Activated naive CD4-positive, alpha-beta T cell treated with Interleukin-2 at 50 U/mL for 16 hours (primary cell): ENCODE results near the gene TAF3.
"Not testable (repeated sequence)": the region's sequence is repeated elsewhere in the genome, so short reads cannot be mapped to it uniquely, and the experiment has no call there.

Experiments
- DNase-seq: peaks from one replicate; pipeline ENCODE4 v3.0.0-alpha.2; 2020

Gene TAF3

DNA sequence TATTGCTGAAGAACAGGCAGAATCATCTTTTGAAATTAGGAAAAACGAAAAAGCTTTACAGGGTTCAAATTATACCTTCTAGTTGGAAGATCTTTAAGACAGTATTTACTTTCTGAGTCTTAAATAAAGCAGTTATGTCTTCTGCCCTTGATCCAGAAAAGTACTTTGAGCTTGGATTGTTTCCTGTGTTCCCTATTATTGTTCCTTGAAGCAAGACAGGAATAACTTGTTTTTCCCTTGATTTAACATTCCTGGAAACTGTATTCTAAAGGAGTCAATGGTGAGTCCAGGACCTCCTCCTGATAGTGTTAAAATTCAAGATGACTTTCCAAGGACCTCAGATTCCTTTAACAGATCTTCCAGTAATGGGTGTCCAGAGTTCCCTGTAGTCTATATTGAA, 161.9 kb downstream of the TAF3 start:
- DNase-seq: no peak

DNA sequence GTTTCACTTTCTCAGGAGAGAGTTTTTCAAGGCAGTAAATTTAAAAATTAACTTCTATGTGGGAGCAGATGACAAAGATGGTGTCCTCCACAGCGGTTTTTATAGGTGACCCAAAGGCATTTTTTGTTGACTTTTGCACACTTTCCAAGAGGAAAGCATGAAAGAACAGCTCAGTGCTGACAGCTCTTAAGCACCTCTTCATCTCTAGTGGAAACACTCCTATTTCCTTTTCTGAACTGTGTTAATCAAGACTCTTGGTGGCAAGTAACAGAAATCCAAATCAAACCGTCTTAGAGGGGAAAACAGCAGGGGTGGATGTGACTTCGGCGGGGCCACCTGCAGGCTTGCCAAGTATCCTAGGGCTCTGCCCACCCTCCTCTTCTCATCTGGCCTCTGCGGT, 164.4 kb downstream of the TAF3 start:
- DNase-seq: no peak

GRCh38 chr10:7984325-7984724, 166.0 kb downstream of the TAF3 start:
- DNase-seq: no peak

- no peak for DNase-seq
These were observed 166.6 kb downstream of the TAF3 start for GRCh38 chr10:7984896-7985295.

DNA sequence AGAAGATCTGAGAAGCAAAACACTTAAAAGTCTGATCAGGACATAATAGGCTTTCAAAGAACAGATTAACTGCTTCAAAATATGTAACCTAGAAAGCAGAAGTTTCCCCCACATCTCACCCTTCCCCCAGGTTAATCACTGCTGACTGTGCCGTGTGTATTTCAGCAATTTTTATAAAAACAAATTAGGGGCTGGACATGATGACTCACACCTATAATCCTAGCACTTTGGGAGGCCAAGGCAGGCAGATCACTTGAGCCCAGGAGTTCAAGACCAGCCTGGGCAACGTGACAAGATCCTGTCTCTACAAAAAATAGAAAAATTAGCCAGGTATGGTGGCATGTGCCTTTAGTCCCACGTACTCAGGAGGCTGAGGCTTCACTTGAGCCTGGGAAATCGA, 168.5 kb downstream of the TAF3 start:
- no peak for DNase-seq

- no peak for DNase-seq
These were observed 170.7 kb downstream of the TAF3 start for GRCh38 chr10:7988989-7989388.

DNA sequence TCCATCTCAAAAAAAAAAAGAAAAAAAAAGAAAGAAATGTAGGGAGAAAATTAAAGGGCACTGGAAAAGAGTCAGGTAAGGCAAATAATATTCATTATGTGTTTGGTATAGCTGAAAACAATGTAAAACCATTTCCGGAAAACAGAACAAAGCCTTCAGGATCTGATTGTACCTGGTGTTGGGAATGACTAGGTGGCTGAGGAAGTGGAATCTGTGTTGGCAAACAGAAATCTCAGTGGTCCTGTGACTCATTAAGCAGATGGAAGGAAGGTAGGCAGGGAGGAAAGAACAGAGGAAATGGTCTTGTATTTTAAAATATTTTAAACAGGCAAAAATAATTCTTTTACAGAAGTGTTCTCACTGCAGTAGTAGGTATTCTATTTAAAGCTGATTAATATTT, 180.5 kb downstream of the TAF3 start:
- no peak for DNase-seq

DNA sequence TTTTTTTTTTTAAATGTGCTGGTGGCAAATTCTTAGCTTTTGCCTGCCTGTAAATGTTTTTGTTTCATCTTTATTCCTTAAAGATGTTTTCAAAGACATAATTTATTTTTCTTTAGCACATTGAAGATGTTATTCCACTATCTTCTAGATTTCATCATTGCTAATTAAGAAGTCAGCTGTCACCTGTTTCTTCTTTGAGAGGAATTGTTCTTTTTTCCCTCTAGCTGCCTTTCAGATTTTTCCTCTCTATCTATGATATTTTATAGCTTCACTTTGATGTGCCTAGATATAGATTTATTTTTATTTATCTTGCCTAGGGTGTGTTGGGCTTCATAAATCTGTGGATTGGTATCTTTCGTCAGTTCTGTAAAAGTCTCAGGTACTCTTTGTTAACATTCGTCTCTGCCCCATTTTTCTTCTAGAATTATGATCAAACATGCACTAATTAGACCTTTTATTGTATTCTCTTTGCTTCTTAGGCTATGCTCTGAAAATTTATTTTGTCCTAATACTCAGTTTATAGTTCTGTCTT, 186.2 kb downstream of the TAF3 start:
- no peak for DNase-seq

DNA sequence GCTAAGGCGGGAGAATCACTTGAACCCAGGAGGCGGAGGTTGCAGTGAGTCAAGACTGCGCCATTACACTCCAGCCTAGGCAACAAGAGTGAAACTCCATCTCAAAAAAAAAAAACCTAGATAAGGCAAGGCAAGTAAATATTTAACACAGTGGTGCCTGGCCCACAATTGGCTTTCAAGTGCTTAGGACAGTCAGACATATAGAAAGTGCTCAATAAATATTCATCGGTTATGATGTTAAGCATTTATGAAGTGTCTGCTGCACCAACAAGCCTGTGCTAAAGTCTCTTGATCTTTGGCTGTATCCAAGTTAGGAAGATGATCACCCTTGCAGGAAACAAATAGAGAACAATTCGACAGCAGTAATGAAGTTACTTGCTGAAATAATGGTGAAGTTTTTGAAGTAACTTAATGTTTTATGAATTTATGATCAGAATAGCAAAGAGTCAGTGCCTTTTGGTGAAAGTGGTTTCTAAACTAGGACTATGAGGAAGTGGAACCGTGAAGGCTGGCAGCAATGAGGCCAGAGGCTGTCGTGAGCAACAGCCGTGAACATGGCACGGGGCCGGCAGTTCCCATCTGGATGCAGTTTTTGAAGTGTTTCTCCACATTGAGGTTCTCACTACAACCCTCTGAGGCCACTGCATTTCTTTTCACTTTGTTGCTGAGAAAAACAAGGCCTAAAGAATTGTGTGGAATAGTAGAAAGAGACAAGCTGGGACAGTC, 188.1 kb downstream of the TAF3 start:
- DNase-seq: no peak

GRCh38 chr10:8009031-8009430, 190.7 kb downstream of the TAF3 start:
- no peak for DNase-seq

- no peak for DNase-seq
These were observed 194.7 kb downstream of the TAF3 start for GRCh38 chr10:8013006-8013405.

GRCh38 chr10:8013619-8014018, 195.3 kb downstream of the TAF3 start:
- no peak for DNase-seq

DNA sequence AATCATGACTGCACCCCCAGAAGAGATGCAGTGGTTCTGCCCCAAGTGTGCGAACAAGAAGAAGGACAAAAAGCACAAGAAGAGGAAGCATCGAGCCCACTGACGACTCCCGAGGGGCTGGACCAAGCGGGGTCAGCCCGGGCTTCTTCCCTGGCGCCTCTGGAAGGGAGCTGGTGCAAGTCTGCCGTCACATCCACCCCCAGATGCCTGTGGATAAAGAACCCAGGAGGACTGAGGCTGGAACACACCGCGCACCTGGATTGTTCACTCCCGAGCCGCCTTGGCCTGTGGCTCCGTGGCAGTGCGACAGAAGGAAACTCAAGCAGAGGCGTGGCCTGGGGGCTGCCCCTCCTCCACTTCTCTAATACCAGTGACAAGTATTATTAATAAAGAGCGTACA, 196.3 kb downstream of the TAF3 start:
- DNase-seq: no peak

DNA sequence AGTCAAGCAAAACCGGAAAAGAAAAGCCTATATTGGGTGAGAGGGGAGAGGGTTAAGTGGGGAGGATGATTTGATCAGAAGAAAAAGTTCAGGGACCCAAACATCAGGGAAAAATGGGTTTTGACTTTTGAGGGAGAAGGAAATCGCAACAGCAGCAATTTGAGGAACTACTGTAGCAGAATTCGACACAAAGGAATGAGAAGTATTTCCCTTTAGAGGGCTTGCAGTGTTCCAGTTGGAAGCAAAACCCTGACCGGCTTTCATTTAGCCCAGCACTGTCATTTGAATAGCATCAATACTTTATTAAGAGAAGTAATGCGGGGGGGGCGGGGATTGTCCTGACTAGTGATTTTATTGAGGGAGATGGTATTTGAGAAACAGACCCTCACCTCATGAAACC, 199.0 kb downstream of the TAF3 start:
- no peak for DNase-seq

GRCh38 chr10:8023321-8023720, 205.0 kb downstream of the TAF3 start:
- no peak for DNase-seq

- no peak for DNase-seq
These were observed 205.5 kb downstream of the TAF3 start for GRCh38 chr10:8023851-8024250.

GRCh38 chr10:8026349-8027259, 208.3 kb downstream of the TAF3 start:
- no peak for DNase-seq

DNA sequence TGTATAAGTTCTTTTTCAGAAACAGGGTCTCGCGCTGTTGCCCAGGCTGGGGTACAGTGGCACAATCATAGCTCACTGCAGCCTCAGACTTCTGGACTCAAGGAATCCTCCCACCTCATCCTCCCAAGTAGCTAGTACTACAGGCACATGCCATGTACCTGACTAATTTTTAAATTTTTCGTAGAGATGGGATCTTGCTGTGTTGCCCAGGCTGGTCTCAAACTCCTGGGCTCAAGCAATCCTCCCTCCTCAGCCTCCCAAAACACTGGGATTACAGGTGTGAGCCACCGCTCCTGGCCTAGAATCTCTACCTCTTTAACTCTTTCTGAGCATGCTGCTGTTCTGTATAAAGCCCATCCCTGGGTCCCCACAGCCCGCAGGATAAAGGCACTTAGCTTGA, 212.9 kb downstream of the TAF3 start:
- not testable (repeated sequence) for DNase-seq

- no peak for DNase-seq
These were observed 214.3 kb downstream of the TAF3 start for GRCh38 chr10:8032558-8032957.

DNA sequence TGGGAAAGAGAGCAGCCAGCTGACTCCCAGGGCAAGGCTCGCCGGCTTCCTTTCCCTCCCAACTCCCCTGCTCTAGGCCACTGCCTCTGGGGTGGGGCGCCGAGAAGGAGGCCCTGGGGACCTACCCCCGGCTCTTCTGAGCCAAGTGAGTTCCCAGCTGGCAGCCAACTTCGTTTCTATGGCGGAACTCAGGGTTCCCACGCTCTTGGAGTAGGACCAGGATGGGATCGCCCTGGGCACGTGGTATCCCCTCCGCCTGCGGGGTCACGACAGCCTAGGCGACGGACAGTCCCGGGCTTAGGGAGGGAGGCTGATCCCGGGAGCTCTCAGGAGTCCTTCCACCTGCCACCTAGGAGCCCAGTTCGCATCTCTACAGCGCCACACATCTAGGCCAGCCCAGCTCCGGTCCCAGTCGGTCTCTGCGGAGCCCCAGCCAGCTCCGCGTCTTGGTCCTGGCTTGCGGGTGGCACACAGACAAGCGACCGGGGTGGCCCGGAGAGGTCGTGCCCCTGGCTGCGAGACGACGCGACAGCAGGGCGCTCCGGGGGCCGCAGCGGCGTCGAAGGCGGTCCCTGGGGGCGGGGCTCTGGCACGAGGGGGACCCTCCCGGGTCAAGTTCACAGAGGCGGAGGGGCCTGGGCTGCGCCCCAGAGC, 215.6 kb downstream of the TAF3 start:
- peak; percentile 5 for DNase-seq

- DNase-seq: no peak
These were observed 216.2 kb downstream of the TAF3 start for GRCh38 chr10:8034466-8035005.

- DNase-seq: no peak
These were observed 216.8 kb downstream of the TAF3 start for GRCh38 chr10:8035006-8035640.
